Superior temporal gyrus (tissue), 1 donor: ENCODE data around the gene GALNT12.

Experiments
- DNase-seq: peaks from one replicate; pipeline ENCODE4 v3.0.0-alpha.2; 2016; ENCODE audit errors: extremely low spot score

The GALNT12 gene

DNA sequence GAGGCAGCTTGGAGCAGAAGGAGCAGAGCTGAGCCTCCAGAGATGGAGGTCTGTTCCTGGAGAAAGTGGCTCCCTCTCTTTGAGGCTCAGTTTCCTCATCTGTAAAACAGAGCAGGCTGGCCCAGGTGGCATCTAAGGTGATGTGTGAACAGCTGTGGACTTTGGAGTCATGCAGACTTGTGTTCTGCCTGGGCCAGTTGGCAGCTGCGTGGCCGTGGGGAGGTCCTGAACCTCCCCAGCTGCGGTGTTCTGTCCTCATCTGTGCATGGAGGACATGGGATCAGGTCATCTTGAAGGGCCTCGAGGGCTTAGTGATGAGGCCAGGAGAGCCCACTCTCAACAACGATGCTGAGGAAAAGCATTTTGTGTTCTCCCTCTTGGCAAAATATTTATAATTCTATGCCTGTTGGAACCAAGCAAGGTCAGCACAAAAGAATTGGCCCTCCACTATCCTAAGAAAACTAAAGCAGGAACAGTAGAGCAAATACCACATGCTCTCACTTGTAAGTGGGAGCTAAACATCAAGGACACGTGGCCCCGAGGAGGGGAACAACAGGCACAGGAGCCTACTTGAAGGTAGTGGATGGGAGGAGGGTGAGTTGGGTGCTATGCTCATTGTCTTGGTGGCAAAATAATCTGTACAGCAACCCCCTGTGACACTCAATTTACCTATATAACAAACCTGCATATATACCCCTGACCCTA, 73.0 kb downstream of the GALNT12 start:
- DNase-seq = no peak

DNA sequence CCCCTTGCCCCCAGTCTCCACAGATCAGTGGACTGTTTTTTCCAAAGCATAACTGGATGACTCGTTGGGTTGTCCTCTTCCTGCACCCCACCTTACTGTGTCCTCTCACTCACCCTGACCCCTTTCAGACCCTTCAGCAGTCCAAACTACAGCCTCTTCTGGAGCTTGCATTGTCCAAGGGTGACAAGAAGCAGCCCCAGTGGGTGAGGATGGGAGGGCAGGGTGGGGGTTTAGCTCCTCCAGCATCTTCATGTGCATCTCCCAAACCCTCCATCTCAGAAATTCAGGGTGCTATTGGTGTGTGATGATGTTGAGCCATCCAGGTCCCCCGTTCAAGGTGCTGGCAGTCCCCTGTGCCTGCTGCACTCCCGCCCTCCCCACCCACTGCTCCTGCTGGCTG, 73.9 kb downstream of the GALNT12 start:
- DNase-seq = no peak

DNA sequence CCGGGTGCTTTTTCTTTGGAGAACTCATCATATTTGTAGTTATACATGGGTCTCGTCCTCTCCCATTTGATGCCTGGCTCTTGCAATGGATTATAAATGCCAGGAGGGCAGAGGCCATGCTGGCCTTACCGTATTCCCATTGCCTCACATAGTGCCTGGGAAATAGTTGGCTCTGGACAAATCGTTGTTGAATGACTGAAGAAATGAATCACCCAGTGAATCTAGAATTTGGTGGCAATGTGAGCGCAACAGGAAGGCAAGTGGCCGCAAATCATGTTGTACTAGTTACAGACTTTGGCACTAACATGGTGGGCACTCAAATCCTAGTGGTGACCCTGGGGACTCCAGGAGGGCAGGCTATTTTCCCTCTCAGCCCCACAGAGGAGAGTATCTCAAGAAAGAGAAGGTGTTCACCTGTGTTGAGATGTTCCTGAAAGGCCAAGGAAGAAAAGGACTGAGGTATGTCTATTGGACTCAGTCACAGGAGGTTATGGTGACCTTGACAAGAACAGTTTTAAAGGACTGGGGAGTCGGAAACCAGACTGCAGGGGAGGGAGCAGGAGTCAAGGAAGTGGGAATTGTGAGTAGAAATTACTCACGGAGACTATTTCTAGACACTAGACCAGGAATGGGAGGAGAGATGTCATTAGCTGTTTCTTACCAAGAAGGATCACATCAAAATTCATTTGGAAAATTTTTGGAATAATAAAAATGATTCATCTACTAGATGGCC, 74.5 kb downstream of the GALNT12 start:
- no peak for DNase-seq

DNA sequence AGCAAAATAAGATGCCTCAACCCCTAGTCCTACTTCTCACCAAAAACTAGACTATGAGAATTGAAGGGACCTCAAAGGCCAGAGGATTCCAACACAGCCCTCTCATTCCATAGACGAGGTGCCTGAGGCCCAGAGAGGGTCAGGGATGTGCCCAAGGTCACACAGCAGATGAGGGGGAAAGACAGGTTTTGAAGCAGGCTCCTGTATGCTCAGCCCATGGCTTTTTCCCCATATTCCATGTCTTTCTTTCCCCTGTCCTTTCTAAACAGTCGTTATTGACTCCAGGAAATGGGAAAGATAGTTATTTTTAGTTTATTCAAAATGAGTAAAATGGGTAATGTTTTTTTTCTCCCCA, 75.1 kb downstream of the GALNT12 start:
- no peak for DNase-seq

DNA sequence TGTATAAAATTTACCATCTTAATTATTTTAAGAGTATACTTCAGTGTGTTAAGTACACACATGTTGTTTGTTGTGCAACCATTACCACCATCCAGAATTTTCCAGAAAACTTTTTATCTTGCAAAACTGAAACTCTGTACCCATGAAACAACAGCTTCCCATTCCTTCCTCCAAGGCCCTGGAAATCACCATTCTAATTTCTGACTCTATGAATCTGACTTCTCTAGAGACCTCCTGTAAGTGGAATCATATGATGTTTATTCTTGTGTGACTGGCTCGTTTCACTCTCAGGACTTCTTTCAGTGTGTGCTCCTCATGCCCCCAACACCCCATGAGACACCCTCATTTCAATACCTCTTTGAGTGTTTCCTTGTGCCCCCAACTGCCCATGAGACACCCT, 75.8 kb downstream of the GALNT12 start:
- no peak for DNase-seq

DNA sequence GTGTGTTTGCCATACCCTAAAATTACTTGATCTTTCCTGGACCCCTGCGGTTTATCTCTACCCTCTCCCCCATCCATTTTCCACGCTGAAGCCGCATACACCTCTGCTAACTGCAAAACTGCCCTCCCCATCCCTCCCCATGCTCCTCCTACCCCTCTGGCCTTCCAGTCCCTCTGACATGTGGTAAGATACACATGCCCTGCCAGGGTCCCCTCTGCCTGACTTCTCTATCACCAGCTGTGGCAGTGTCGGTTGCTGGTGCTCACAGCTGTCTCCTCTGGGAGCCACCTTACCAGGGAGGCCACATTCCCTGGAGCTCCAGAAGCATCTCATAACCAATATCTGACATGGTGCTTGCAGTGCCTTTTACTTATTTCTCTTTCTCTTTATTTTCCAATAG, 77.4 kb downstream of the GALNT12 start:
- no peak for DNase-seq

DNA sequence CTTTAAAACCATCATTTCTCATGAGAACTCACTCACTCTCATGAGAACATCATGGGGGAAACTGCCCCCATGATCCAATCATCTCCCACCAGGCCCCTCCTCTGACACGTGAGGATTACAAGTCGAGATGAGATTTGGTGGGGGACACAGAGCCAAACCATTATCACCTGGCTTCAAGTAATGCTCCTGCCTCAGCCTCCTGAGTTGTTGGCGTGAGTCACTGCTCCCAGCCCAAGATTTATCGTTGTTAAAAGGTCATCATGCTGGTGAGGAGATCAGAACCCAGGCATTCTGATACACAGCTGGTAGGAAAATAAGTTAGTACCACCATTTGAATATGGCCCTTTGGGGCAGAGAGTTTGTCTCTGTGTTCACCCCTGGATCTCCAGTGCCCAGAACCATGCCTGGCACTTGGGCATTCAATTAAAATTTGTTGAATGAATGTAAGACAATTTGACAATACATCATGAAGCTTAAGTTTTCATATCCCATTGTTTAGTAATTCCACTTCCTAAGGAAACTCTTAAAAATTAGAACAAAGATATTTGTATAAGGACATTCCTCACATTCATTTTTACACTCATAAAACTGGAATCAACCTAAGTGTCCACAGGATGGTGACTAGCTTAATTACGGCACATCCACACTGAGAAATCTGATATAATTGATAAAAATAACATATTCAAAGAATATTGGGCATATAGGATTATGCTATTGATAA, 78.3 kb downstream of the GALNT12 start:
- DNase-seq = no peak

DNA sequence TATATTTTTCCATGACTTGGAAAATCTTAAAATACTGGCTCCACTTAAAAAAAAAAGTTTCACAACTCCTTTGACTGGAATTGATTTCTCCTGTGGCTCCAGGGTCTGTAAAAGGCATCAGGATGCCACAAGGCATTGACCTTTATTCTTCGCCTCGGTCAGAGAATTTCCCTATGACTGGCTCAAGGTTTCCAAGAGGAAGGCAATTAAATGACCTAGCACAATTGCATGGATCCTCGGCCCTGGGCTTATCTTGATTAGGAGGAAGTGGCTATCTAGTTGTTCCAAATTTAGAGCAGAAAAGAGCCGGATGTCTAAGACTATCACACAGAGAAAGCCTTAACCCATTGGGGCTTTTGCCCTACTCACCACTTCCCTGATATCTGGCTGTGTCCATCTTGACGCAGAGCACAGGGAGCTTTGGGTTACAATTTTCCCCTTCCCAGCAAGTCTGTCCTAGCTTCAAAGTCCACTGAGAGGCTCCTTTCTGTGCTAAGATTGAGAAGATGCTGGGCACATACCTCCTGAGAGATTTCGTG, 79.3 kb downstream of the GALNT12 start:
- no peak for DNase-seq

DNA sequence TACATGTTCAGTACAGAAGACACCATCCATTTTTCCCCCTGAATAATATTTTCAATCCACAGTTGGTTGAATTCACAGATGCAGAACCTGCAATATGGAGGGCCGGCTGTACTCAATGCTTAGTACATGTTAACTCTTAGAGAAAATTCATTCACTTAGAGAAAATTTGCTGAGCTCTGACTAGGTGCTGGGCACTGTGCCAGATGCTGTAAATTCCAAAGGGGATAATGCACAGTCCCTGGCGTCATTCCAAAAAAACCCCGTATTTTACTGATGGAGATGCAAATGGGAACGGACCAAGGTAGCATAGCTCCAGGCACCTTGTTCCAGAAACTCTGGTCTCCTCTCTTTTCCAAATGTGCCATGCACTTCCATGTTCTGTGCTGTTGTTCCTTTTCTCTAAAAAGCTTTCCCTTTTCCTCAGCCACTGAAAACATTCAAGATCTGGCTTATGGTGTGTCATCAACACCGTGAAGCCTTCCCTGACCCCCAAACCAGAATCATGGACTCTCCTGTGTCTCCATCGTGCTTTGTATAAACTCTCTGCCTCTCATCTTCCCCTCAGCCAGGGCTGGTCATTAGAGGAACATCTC, 80.5 kb downstream of the GALNT12 start:
- no peak for DNase-seq

DNA sequence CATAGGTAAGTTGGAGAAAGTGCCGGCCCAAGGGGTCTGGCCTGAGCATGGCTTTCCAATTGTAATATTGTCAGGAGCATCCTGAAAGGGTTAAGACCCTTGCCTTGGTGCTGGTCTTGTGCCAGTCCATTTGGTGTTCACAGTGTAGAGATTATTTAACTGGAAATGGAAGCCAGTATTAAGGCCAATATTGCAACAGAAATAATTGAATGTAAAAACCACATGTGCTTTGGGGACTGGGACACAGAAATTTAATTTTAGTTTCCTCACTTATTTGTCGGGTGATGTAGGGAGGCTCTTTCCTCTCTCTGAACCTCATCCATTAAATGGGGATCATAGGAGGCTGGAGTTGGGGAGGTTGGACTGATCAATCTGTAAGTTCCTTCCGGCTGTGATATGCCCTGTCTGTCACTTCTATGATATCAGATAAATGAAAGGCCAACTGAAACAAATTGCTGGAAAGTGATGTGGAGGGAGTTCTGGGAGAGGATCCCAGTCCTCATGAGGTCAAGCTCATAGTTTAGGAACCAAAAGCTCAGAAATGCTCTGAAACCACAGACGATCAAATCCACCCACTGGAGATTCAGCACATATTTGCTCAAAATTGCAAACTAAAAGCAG, 81.4 kb downstream of the GALNT12 start:
- DNase-seq = no peak

DNA sequence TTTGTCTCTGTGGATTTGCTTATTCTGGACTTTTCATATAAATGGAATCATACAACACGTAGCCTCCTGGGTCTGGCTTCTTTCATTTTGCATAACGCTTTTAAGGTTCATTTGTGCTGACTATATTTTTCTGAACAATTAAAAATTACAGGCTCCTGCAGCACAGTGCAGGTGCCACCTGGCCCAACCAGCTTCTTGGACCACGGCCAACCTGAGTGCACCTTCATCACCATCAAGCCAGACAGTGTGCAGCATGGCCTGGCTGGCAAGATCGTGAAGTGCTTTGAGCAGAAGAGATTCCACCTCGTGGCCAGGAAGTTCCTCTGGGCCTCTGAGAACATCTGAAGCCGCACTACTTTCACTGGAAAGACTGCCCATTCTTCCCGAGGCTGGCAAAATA, 82.8 kb downstream of the GALNT12 start:
- DNase-seq = no peak

DNA sequence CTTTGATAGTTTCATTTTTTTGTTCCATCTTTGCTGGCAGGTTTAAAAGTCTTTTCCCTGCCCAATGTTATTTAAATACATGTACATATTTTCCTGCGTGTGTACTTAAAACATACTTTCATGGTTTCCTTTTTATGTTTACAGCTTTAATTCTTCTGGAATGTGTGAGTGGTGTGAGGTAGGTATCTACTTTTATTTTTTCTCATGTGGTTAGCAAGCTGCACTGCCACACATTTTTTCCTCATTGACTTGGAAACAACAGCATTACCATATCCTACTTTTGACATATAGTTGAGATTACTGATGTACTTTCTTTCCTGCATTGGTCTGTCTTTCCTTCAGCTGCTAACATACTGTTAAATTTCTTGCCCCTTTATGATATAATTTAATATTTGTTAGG, 84.8 kb downstream of the GALNT12 start:
- no peak for DNase-seq

DNA sequence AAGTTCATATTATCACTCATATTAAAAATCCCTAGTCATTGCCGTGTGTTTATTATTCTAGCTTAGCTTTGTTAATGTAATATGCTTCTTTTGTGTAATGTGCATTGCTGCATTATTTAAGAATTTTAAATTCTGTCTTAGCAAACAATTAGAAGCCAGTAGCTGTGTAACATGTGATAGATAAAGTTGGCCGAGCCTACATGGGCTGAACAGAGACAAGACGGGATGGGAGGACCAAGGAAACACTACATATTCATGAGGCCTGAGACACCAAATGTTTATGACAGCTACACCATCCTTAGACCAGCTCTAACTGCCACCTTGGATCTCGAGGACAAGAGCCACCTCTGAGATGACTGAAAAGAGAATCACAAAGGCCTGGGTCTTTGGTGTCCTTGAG, 85.2 kb downstream of the GALNT12 start:
- DNase-seq = no peak

DNA sequence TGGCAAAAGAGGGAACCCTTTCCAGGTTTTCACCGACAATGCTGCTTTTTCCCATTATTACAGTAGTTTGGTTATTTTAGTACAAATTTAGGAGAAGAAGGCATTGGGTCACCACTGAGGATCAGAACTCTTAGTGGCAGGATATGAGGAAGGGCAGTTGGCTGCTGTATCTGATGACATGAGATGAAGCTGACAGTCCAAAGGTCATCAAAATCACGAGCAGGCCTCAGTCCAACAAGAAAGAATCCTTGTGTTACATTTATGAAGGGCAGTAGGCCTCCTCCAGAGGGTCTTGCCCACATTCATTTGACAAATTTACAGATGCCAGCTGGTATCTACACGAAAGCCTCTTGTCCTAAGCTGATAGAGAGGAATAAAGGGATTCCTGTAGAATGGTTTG, 86.7 kb downstream of the GALNT12 start:
- no peak for DNase-seq

DNA sequence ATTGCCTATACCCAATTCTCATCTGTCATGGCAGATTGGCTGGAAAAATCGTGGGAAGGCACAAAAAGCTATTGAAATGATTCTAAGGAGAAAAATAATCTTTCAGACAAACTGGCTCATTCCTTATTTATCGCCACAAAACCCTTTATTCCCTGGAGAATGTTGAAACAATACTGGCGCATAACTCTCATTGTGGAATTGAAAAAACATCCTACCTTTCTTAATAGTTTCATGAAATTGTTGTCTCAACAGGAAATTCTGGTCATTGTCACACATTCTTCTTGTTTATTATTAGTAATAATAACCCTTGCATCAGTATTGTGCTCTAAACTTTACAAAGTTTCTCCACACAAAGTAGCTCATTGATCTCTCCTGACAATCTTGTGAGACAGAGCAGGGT, 87.3 kb downstream of the GALNT12 start:
- DNase-seq = no peak

DNA sequence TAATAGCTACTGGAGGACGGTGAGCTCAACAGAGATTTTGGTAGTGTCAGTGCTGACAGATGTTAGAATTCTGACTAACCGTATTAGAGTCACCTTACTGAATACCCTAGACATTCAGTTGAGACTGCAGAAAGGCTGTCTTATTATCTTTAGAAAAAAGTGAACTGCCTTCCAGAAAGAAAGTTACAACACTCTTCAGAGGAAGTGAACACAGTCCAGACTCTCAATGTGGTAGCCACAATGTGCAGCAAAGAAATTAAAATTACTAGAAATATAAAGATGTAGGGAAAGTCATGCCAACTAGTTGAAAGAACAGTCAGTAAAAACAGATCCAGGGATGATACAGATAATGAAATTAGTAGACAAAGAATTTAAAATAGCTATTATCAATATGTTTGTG, 89.2 kb downstream of the GALNT12 start:
- no peak for DNase-seq

DNA sequence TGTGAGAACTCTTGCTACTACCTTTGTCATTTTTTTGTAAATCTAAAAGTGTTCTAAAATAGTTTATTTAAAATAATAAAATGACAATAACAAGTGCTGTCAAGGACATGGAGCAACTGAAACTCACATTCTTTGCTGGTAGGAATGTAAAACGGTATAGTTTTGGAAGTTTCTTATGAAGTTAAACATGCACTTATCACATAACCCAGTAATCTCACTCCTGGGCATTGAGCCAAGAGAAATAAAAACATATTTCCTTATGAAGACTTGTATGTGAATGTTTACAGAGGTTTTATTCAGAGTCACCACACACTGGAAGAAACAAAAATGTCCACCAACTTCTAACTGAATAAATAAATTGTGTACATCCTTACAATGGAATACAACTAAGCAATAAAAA, 90.3 kb downstream of the GALNT12 start:
- no peak for DNase-seq

DNA sequence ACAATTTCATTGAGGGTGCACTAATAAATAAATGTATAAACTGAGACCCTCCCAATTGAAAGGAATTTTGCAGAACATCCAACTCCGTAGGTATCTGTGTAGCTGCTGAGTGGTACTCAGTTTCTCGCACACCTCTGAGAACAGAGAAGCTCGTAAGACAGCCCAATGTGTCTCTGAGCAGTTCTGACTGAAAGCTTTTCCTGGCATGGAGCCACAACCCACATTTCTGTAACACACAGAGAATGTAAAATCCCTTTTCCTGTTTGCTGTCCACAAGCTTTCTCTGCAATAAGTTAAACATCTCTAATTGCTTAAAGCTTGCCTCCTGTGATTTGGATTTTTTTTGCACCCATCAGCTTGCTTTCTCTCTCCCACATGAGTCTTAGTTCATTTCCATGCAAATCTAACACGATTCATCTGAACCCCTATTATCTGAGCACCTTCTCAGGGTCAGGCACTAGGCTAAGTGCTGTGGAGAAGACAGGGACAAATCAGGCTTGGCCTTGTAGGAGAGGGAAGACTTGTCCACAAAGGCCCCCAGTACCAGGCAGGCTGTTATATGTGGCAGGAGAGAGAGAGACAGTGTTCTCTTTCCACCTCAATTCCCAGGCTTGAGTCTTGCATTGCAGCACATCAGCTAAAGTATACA, 92.1 kb downstream of the GALNT12 start:
- no peak for DNase-seq
